Fibroblast of villous mesenchyme (primary cell): ENCODE data around the gene HACE1. TPM values are rescaled to one million over a fixed set of nuclear protein-coding genes. Genes with fewer than 3 reads are reported as not detected.

ENCODE experiments used
- DNase-seq: peaks from one replicate; pipeline ENCODE4 v3.0.0-alpha.2; 2010; ENCODE audit warnings: low read depth
- H3K4me3 ChIP-seq: 2 replicates; pipeline ENCODE4 v1.5.1; 2011; ENCODE audit warnings: low read depth, mild to moderate bottlenecking, low read length
- total RNA-seq: library from RNA; depleted of rRNA; stranded (reverse); fragments of >200 nt; gene quantifications from 2 replicates; pipeline ENCODE4 v1.2.3, GENCODE V29; 2012
- TF ChIP-seq, protein P1 (sequence below): IDR thresholded peaks from 2 replicates; pipeline ENCODE4 v1.5.1; 2012; ENCODE audit warnings: low read depth, mild to moderate bottlenecking, low read length; ENCODE audit not compliant: insufficient read depth

HACE1 gene
- total RNA-seq, 1 donor: 23.3 TPM

GRCh38 chr6:104710543-104711335, 149.0 kb downstream of the HACE1 start:
- DNase-seq: peak; percentile 80
- TF ChIP-seq, protein P1, sequence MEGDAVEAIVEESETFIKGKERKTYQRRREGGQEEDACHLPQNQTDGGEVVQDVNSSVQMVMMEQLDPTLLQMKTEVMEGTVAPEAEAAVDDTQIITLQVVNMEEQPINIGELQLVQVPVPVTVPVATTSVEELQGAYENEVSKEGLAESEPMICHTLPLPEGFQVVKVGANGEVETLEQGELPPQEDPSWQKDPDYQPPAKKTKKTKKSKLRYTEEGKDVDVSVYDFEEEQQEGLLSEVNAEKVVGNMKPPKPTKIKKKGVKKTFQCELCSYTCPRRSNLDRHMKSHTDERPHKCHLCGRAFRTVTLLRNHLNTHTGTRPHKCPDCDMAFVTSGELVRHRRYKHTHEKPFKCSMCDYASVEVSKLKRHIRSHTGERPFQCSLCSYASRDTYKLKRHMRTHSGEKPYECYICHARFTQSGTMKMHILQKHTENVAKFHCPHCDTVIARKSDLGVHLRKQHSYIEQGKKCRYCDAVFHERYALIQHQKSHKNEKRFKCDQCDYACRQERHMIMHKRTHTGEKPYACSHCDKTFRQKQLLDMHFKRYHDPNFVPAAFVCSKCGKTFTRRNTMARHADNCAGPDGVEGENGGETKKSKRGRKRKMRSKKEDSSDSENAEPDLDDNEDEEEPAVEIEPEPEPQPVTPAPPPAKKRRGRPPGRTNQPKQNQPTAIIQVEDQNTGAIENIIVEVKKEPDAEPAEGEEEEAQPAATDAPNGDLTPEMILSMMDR: no peak

DNA sequence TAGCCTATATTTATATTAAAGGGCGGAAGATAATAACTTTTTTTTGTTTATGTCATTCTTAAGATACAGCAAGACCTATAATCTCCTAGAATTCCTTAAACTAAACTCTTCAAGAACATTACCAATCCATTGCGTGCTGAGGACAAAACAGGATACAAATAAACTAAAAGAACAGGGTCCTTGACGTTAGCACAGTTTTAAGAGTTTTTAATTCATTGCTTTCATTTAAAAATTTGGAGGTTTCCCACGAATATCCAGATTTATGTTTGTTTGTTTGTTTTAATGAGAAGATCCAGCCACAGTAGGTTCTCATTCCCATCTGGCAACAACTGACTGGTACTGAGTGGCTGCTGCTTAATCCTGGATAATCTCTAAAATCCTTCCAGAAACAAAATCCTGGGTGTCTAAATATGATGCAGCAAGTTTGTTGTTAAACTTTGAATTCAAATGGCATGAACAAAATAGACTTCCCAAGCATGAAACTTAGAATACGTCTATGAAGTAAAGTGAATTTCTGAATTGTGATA, 153.7 kb downstream of the HACE1 start:
- DNase-seq: peak; percentile 92
- TF ChIP-seq, protein P1: no peak
- H3K4me3 ChIP-seq: no peak overlapping the region

More at GRCh38 chr6:104710543-104711335, 149.0 kb downstream of the HACE1 start:
- no peak overlapping the region for H3K4me3 ChIP-seq

GRCh38 chr6:104705095-104705707, 154.5 kb downstream of the HACE1 start:
- H3K4me3 ChIP-seq: no peak overlapping the region
- peak; percentile 89 for DNase-seq
- TF ChIP-seq, protein P1: no peak

DNA sequence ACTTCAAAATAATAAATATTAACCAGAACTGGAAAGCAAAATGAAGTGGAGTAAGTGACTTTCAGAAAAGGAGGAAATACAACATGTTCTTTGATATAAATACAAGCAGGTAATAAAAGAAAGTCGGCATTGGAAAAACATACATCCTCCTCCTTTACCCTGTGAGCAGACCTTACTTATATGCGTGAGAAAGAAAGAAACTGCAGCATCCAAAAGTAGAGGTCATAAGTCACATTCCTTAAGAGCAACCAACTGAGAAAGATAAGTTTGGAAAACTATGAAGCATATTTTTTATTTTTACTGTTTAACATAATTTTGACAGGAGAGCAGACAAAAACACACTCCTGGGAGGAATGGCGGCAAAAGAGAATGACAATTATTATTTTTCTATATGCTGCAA, 155.5 kb downstream of the HACE1 start:
- no peak overlapping the region for H3K4me3 ChIP-seq
- DNase-seq: peak; percentile 65
- TF ChIP-seq, protein P1: no peak

DNA sequence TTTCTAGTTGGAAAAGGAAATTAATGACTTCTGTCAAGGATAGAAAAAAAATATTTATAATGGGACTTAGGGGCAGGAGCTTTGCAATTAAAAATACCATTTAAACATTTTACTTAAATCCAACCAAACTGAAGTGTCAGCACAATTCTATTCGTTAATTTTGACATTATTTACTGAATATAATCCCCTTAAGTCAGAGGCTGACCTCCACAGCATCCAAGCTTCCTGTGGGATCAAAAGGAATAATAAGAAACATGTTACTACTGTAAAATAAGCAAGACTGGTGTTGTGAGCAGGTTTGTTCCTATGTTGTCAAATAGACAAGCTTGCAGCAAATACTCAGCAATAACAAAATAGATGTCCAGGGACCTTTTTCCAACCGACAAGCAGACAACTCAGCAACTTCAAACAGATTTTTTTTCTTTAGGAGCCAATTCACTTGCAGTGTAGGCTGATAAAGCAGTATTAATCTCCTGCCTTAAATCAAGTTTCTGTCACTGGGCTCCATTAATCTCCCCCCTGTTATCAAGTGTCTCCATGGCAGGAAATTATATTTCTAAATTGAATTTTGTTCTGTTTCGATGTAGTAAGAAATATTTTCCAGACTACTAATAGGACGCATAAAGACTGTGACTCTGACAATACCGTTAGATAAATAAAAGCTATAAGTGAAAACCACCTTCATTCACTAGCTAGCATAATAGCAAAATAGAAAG, 157.4 kb downstream of the HACE1 start:
- peak; percentile 53 for DNase-seq
- no peak overlapping the region for H3K4me3 ChIP-seq
- TF ChIP-seq, protein P1: no peak

DNA sequence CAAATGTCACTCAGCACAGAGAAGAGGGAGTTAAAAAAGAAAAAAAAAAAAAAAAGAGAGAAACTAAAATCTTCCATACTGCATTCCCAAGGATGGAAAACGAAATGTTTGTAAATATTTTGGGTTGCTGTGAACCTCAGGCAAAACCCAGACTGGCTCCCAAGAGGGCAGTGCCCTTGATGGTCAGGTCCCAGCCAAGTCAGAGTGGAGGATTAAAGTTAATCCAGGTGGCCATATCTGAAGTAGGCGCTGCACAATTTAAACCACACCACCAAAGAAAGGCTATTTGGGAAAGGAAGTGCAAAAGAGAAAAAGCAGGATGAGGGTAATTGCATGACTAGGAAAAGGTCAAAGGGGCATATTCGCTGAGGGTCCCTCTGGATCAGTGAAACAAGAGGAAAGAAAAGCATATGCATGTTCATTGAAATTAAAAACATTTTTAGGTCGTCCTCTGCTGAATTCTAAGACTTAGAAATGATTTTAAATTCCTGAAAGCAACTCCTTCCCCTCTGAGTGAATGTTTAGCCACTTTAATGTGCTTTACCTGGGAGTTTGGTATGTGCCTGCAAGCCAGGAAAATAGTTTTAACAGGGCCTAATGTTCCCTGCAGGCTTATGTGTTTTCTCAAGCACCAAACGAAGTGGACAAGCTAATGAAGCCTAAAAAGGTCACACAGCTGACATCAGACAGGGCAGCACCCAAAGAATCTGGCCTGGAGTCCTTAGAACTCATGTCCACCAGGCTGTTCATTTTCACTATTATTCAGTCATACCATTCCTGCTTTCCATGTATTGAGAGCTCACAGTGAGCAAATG, 159.1 kb downstream of the HACE1 start:
- TF ChIP-seq, protein P1: no peak
- DNase-seq: peak; percentile 42
- no peak overlapping the region for H3K4me3 ChIP-seq
